ENCODE measurements around the gene ANKS3.

GRCh38 chr16:4652561-4652960 lies 81.5 kb downstream of the ANKS3 start:
- TF ChIP-seq CTCF (IDR thresholded peaks at IDR 0.05; ENCODE audit: low read depth, low read length) (no peak), EZH2phosphoT487 (IDR thresholded peaks at IDR 0.05; ENCODE audit: low read depth) (no peak)

Measured in OCI-LY3 (cell line).